ENCODE data around the gene ADAMTS17. TPM values are rescaled to one million over a fixed set of nuclear protein-coding genes. Genes with fewer than 3 reads are reported as not detected.

The ADAMTS17 gene
- total and polyA plus RNA-seq, 3 donors from 2014 or later, result 6.8 to 17.8 (median 12.4) TPM

- WGBS, 2 donors, result 88 to 89% methylated on average over 2 of the region's 2 CpGs
- intact Hi-C loops (cut with DNase I; ENCODE audit: low total_unique reads), result loop anchor here (10.0 kb wide), 1 partner anchor 377 kb away; no protein-coding TSS in a partner anchor
Observed at GRCh38 chr15:99957642-99958013, 384.1 kb downstream of the ADAMTS17 start.

DNA sequence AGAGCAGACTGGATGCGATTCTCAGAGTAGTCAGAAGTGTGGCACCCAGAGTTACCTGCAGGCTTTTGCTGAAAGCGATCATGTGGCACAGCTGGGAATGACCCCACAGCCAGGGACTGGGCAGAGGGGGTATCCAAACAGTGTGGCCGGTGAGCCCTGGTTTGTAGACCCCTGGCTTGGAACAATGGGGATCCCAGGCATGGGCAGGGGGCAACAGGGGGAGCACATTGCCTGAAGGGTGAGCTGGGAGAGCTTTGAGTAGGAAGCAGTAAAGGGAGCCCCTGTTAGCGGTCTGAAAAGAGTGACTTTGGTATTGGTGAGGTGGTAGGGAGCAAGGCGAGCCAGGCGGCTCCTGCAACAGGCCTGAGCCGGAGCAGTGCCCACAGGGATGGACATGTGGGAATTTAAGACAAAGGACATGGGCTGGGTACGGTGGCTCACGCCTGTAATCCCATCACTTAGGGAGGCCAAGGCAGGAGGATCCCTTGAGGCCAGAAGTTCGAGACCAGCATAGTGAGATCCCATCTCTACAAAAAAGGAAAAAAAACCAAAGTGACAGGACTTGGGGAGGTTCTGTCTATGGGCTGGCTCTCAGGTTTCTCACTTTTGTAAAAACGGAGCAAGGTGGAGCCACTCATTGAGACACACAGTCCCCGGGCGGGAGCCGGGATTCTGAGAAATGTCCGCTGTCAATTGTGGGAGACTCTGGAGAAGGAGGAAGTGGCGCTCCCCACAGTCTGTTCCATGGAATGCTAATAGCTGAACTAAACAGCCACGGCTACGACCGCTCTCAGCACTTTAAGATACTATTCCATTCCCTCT is 384.7 kb downstream of the ADAMTS17 start:
- TF ChIP-seq POLR2A (IDR thresholded peaks at IDR 0.05) (no peak), CTCF (IDR thresholded peaks at IDR 0.05) (no peak)
- no peaks in the 10 kb centered on the region for H3K27me3 ChIP-seq
- no peaks in the 10 kb centered on the region for H3K4me1 ChIP-seq
- no peaks in the 10 kb centered on the region for H3K36me3 ChIP-seq (ENCODE audit: low read depth, missing control alignments)
- H3K27ac ChIP-seq, result no peak overlapping the region
- DNase-seq, result peak; percentile 8
- intact Hi-C loops (cut with DNase I; ENCODE audit: low total_unique reads), result loop anchor here (10.0 kb wide), 1 partner anchor 378 kb away; no protein-coding TSS in a partner anchor
- H3K4me3 ChIP-seq, result no peak overlapping the region
- WGBS, 2 donors, result 92 to 94% methylated on average over 19 of the region's 19 CpGs
- no peaks in the 10 kb centered on the region for H3K9me3 ChIP-seq

More at GRCh38 chr15:99957642-99958013, 384.1 kb downstream of the ADAMTS17 start:
- H3K27me3 ChIP-seq, result no peaks in the 10 kb centered on the region
- TF ChIP-seq CTCF (IDR thresholded peaks at IDR 0.05) (no peak), POLR2A (IDR thresholded peaks at IDR 0.05) (no peak)
- no peak overlapping the region for H3K27ac ChIP-seq
- H3K36me3 ChIP-seq (ENCODE audit: low read depth, missing control alignments), result no peaks in the 10 kb centered on the region
- no peak overlapping the region for H3K4me3 ChIP-seq
- DNase-seq, result no peak
- no peaks in the 10 kb centered on the region for H3K4me1 ChIP-seq
- no peaks in the 10 kb centered on the region for H3K9me3 ChIP-seq

- H3K27ac ChIP-seq, result no peak overlapping the region
- intact Hi-C loops (cut with DNase I; ENCODE audit: low total_unique reads), result loop anchor here (10.0 kb wide), 1 partner anchor 379 kb away; no protein-coding TSS in a partner anchor
- WGBS, 2 donors, result 81 to 88% methylated on average over 10 to 11 of the region's 11 CpGs
- H3K4me1 ChIP-seq, result no peaks in the 10 kb centered on the region
- no peaks in the 10 kb centered on the region for H3K9me3 ChIP-seq
- TF ChIP-seq POLR2A (IDR thresholded peaks at IDR 0.05), result no peak
- TF ChIP-seq CTCF (IDR thresholded peaks at IDR 0.05), result no peak
- peak; percentile 8 for DNase-seq
- H3K4me3 ChIP-seq, result no peak overlapping the region
- H3K27me3 ChIP-seq, result no peaks in the 10 kb centered on the region
- H3K36me3 ChIP-seq (ENCODE audit: low read depth, missing control alignments), result no peaks in the 10 kb centered on the region
Observed at GRCh38 chr15:99956022-99956775, 385.6 kb downstream of the ADAMTS17 start.

- Histone ChIP-seq H3K4me3 (no peak overlapping the region), H3K27ac (no peak overlapping the region), H3K27me3 (no peaks in the 10 kb centered on the region), H3K4me1 (no peaks in the 10 kb centered on the region), H3K9me3 (no peaks in the 10 kb centered on the region), H3K36me3 (ENCODE audit: low read depth, missing control alignments) (no peaks in the 10 kb centered on the region)
- whole genome bisulfite sequencing, 2 donors, result 91 to 94% methylated on average over 6 of the region's 6 CpGs
- intact Hi-C loops (cut with DNase I; ENCODE audit: low total_unique reads), result loop anchor here (10.0 kb wide), 1 partner anchor 379 kb away; no protein-coding TSS in a partner anchor
- TF ChIP-seq POLR2A (IDR thresholded peaks at IDR 0.05) (no peak), CTCF (IDR thresholded peaks at IDR 0.05) (no peak)
- DNase-seq, result no peak
Observed at GRCh38 chr15:99955532-99955931, 386.2 kb downstream of the ADAMTS17 start.

Data from testis (tissue), 3 donors.